ENCODE data around the gene DNER.

DNA sequence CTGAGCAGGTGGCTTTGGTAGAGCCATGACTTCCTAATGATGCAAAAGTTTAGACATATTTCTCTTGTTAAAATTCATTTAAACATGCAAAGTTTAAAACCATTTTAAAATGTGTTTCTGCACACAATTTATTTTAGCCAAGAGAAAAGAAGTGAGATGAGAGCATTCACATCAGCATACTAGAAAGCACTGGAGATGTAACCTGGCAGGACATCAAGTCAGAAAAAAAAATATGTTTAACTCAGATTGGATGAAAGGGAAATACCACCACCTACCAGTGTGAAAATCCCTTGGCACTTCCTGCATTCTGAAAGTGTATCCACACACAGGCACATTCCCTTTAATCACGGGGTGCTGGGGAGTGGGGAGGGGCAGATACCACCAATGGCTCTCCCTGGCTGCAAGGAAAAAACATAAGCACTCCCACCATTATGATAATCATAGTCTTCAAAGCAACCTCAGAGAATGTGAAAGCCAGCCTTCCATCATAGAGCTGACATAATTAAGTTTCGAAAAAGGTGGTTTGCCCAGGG, 25.0 kb downstream of the DNER start:
- TF ChIP-seq FOXA3 (CRISPR knock-in tag; IDR thresholded peaks at IDR 0.05) (no peak), POLR2A (IDR thresholded peaks at IDR 0.05; ENCODE audit: insufficient read depth in 1 of 2, low read depth in 2 of 2, low read length in 2 of 2) (no peak), CREB1 (IDR thresholded peaks at IDR 0.05) (no peak), CREB1 (CRISPR knock-in tag; IDR thresholded peaks at IDR 0.05) (no peak), EED (CRISPR knock-in tag; IDR thresholded peaks at IDR 0.05) (no peak), CHD2 (IDR thresholded peaks at IDR 0.05; ENCODE audit: low read depth, low read length) (no peak), ZNF792 (CRISPR knock-in tag; IDR thresholded peaks at IDR 0.05) (no peak), NFATC3 (CRISPR knock-in tag; IDR thresholded peaks at IDR 0.05) (no peak), ZNF713 (CRISPR knock-in tag; IDR thresholded peaks at IDR 0.05) (no peak), ZNF256 (CRISPR knock-in tag; conservative IDR thresholded peaks at IDR 0.05) (no peak), TARDBP (CRISPR knock-in tag; IDR thresholded peaks at IDR 0.05) (no peak), ZMAT3 (CRISPR knock-in tag; conservative IDR thresholded peaks at IDR 0.05) (no peak)
- TF ChIP-seq, protein P1, sequence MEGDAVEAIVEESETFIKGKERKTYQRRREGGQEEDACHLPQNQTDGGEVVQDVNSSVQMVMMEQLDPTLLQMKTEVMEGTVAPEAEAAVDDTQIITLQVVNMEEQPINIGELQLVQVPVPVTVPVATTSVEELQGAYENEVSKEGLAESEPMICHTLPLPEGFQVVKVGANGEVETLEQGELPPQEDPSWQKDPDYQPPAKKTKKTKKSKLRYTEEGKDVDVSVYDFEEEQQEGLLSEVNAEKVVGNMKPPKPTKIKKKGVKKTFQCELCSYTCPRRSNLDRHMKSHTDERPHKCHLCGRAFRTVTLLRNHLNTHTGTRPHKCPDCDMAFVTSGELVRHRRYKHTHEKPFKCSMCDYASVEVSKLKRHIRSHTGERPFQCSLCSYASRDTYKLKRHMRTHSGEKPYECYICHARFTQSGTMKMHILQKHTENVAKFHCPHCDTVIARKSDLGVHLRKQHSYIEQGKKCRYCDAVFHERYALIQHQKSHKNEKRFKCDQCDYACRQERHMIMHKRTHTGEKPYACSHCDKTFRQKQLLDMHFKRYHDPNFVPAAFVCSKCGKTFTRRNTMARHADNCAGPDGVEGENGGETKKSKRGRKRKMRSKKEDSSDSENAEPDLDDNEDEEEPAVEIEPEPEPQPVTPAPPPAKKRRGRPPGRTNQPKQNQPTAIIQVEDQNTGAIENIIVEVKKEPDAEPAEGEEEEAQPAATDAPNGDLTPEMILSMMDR (CRISPR knock-in tag; IDR thresholded peaks at IDR 0.05) = no peak
- TF ChIP-seq, protein P2, sequence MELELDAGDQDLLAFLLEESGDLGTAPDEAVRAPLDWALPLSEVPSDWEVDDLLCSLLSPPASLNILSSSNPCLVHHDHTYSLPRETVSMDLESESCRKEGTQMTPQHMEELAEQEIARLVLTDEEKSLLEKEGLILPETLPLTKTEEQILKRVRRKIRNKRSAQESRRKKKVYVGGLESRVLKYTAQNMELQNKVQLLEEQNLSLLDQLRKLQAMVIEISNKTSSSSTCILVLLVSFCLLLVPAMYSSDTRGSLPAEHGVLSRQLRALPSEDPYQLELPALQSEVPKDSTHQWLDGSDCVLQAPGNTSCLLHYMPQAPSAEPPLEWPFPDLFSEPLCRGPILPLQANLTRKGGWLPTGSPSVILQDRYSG (CRISPR knock-in tag; IDR thresholded peaks at IDR 0.05) = no peak

All from HepG2 (cell line).